BJ (cell line): ENCODE results near the gene COL1A1. TPM values are rescaled to one million over a fixed set of nuclear protein-coding genes. Genes with fewer than 3 reads are reported as not detected.

Source experiments
- CTCF ChIA-PET: fragments of 350-600 bp; formaldehyde crosslinking; extraction: SDS; loops from one replicate; lab custom pipeline; 2021; ENCODE audit warnings: antibody characterized with exemption, inconsistent platforms; lab: Yijun Ruan, JAX
- POLR2A ChIA-PET: fragments of 300-600 bp; sonication (Branson Sonifier 250); formaldehyde crosslinking; extraction: SDS; loops from one replicate; lab custom pipeline; 2021; ENCODE audit warnings: antibody characterized with exemption; lab: Charles Lee
- DNase-seq: peaks from one replicate; pipeline ENCODE4 v3.0.0-alpha.2; 2011; ENCODE audit warnings: low read depth
- H3K27me3 ChIP-seq: 2 replicates; pipeline ENCODE4 v1.6.0; 2011; ENCODE audit warnings: low read length; ENCODE audit not compliant: control insufficient read depth, insufficient read depth
- H3K36me3 ChIP-seq: 2 replicates; pipeline ENCODE4 v1.5.1; 2011; ENCODE audit warnings: low read length; ENCODE audit not compliant: control insufficient read depth, insufficient read depth
- H3K4me3 ChIP-seq: 2 replicates; pipeline ENCODE4 v1.5.1; 2011; ENCODE audit warnings: low read depth, mild to moderate bottlenecking, control low read depth, low read length
- polyA plus RNA-seq: library from polyadenylated mRNA; depleted of rRNA; stranded (reverse); fragments of >200 nt; gene quantifications from 2 replicates; pipeline ENCODE4 v1.2.3, GENCODE V29; 2011
- TF ChIP-seq, protein P1 (sequence below): IDR thresholded peaks from 2 replicates; pipeline ENCODE4 v1.5.1; 2011; ENCODE audit warnings: low read depth, mild to moderate bottlenecking, control low read depth, inconsistent platforms, low read length, moderate library complexity; ENCODE audit not compliant: insufficient read depth

COL1A1 gene
- polyA plus RNA-seq, 1 experiment, result 2,161 TPM

DNA sequence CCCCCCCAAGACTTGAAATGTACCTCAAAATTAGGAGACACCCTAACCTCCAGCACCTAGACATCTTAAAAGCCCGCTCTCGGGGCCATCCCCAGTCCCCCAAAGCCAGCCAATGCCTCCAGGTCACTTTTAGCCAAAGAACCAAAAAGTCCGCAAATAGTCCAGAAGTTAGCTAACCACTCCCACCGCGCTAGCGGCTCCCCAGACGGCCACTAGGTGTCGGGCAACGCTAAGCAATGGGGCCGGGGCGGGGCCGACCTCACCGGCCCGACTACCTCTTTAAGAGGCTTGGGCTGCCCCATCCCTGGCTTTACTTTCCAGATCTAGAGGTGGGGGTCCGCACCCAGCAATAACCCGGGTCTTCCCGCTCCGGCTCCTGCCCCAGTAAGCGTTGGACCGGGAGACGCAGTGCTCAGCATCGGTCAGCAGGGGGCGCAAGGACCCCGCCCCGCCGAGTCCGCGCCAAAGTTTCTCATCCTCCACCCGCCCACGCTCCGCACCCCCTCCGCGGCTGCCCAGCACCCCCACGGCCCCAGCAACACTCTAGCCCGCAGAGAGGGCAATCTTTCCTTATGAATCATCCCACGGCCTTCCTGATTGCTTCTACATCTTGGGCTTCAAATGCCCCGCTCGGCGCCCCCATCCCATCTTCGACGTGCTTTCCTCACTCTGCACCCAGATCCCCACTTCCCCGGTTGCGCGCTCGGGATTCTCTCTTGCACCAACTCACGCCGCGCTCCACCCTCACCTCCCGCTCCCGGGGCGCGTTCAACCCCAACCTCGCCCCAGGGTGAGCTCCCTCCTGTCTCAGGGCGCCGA, 765 bp downstream of the COL1A1 start:
- DNase-seq, result no peak
- H3K27me3 ChIP-seq, result no peaks in the 10 kb centered on the region
- H3K4me3 ChIP-seq, result peak overlapping the region; percentile 97
- POLR2A ChIA-PET, result interaction anchor here (0.5 to 6.3 kb wide), 12 partner anchors 10 to 89 kb away, joined by 3 to 286 read pairs (median 24); partner anchors contain the start of gene TMEM92
- CTCF ChIA-PET, result interaction anchor here (0.6 to 23.7 kb wide), 17 partner anchors 12 to 106 kb away, joined by 3 to 515 read pairs (median 5); partner anchors contain the start of gene TMEM92
- peaks cover 43% of the 10 kb centered on the region for H3K36me3 ChIP-seq
- TF ChIP-seq, protein P1, sequence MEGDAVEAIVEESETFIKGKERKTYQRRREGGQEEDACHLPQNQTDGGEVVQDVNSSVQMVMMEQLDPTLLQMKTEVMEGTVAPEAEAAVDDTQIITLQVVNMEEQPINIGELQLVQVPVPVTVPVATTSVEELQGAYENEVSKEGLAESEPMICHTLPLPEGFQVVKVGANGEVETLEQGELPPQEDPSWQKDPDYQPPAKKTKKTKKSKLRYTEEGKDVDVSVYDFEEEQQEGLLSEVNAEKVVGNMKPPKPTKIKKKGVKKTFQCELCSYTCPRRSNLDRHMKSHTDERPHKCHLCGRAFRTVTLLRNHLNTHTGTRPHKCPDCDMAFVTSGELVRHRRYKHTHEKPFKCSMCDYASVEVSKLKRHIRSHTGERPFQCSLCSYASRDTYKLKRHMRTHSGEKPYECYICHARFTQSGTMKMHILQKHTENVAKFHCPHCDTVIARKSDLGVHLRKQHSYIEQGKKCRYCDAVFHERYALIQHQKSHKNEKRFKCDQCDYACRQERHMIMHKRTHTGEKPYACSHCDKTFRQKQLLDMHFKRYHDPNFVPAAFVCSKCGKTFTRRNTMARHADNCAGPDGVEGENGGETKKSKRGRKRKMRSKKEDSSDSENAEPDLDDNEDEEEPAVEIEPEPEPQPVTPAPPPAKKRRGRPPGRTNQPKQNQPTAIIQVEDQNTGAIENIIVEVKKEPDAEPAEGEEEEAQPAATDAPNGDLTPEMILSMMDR, result peak; percentile 90

DNA sequence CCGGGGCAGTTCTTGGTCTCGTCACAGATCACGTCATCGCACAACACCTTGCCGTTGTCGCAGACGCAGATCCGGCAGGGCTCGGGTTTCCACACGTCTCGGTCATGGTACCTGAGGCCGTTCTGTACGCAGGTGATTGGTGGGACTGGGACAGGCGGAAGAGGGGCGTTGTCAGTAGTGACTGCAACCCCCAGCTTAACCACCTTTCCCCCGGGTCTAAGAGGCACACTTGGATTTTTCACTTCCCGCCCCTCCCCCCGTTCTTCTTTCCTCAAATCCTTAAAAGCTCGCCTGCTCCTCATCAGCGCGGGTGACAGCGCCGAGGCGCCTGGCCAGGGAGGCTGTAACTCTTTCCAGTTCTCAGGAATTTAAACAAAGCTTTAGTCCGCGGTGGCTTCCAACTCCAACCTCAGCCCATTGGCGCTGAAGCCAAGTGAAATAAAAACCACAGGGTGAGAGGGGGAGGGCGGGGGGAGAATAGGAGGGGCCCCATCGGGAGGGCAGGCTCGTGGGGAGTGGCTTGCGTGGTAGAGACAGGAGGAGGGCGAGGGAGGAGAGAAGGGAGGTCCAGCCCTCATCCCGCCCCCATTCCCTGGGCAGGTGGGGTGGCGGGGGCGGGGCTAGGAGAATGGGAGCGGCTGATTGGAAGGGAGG, 1.5 kb downstream of the COL1A1 start:
- peaks cover 50% of the 10 kb centered on the region for H3K36me3 ChIP-seq
- CTCF ChIA-PET, result interaction anchor here (0.6 to 23.7 kb wide), 12 partner anchors 12 to 106 kb away, joined by 3 to 515 read pairs (median 5); partner anchors contain the start of gene TMEM92

DNA sequence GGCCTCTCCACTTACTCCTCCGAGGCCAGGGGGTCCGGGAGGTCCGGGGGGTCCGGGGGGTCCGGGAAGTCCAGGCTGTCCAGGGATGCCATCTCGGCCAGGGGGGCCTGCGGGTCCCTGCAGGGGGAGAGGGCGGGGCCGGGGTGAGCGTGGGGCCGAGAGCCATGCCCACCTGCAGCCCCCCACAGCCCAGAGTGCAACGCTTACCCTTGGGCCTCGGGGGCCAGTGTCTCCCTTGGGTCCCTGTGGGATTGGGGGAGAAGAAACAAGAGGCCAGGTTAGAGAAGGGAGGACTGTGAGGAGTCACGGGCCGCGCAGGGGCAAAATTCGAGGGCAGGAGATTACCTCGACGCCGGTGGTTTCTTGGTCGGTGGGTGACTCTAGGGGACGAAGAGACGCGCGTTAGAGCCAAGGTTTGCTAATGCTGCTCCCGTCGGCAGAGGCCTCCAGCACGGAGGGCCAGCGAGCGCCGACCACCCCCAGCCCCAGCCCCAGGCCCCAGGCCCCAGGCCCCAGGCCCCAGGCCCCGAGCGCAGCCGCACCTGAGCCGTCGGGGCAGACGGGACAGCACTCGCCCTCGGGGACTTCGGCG, 2.1 kb downstream of the COL1A1 start:
- H3K4me3 ChIP-seq, result peak overlapping the region; percentile 97
- no peaks in the 10 kb centered on the region for H3K27me3 ChIP-seq
- POLR2A ChIA-PET, result interaction anchor here (0.6 to 6.3 kb wide), 5 partner anchors 9 to 71 kb away, joined by 5 to 286 read pairs (median 58); partner anchors contain the start of gene TMEM92
- TF ChIP-seq, protein P1, result no peak
- no peak for DNase-seq
- H3K36me3 ChIP-seq, result peaks cover 56% of the 10 kb centered on the region
- CTCF ChIA-PET, result interaction anchor here (1.1 to 23.7 kb wide), 8 partner anchors 13 to 105 kb away, joined by 3 to 515 read pairs (median 6); partner anchors contain the start of gene TMEM92

More for the DNA sequence above, 1.5 kb downstream of the COL1A1 start:
- Histone ChIP-seq H3K27me3 (no peaks in the 10 kb centered on the region), H3K4me3 (peak overlapping the region; percentile 97)
- POLR2A ChIA-PET, result interaction anchor here (0.5 to 6.3 kb wide), 12 partner anchors 9 to 90 kb away, joined by 3 to 286 read pairs (median 11); partner anchors contain the start of gene TMEM92
- DNase-seq, result no peak
- TF ChIP-seq, protein P1, result no peak

DNA sequence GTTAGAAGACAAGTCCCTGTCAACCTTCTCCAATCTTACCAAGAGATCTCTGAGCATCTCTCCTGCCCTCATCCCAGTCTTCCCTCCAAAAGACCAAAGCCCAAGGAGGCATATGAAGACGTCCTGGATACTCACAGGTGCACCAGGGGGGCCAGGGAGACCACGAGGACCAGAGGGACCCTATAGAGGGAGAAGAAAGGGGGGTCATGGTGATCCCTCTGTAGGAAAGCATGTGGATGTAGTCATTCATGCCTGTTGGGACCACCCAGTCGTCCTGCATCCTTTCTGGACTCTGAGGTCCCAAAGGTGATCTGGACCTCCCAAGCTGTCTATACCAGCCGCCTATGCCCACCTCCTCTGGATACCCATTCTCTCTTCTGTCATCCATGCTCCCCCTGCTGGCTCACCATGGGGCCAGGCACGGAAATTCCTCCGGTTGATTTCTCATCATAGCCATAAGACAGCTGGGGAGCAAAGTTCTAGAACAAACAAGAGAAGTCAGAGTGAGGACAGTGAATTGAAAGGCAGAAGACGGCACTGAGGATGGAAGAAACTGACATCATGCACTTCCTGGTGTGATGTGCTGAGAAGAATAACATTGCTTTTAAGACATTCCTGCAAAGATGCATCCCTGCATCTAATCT, 3.3 kb downstream of the COL1A1 start:
- CTCF ChIA-PET, result interaction anchor here (0.7 to 3.5 kb wide), 7 partner anchors 12 to 70 kb away, joined by 3 to 46 read pairs (median 4); no protein-coding TSS in a partner anchor

More for the DNA sequence above, 3.3 kb downstream of the COL1A1 start:
- Histone ChIP-seq H3K36me3 (peaks cover 65% of the 10 kb centered on the region), H3K4me3 (peak overlapping the region; percentile 97), H3K27me3 (no peaks in the 10 kb centered on the region)
- no peak for DNase-seq
- POLR2A ChIA-PET, result interaction anchor here (2.1 to 3.2 kb wide), 2 partner anchors 20 to 70 kb away, joined by 6 to 16 read pairs; no protein-coding TSS in a partner anchor
- TF ChIP-seq, protein P1, result peak; percentile 62
